GM19438 (cell line): ENCODE data around the gene NDUFB10.
A peak's percentile ranks its signal among the peaks of the same experiment; 100 is the strongest.
"Not testable (repeated sequence)": the region's sequence is repeated elsewhere in the genome, so short reads cannot be mapped to it uniquely, and the experiment has no call there.

Experiments used
- ATAC-seq: cut with Tn5 transposase; IDR thresholded peaks from one replicate; pipeline ENCODE4 v1.9.1; 2021; ENCODE audit warnings: low read depth; ENCODE audit not compliant: unreplicated experiment

Gene NDUFB10

DNA sequence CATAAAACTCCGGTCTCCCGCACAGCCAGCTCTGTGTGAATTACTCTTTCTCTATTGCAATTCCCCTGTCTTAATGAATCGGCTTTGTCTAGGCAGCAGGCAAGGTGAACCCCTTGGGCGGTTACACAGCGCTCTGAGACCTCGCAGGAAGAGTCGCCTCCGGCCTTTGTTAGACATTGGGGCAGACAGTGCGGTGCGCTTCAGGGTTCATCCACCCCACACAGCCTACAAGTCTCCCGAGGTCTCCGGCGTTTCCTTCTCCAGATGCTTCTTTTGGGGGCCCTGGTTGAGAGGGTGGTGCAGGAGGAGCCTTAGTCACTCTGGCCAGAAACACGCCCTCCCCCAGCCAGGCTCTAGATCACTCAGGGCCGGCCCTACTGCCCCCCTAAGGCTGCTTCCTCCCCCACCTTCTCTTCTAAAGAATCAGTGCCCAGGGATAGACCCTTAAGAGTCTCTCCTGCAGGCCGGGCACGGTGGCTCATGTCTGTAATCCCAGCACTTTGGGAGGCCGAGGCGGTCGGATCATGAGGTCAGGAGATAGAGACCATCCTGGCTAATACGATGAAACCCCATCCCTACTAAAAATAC lies 14.6 kb upstream of the NDUFB10 start:
- no peak for ATAC-seq

DNA sequence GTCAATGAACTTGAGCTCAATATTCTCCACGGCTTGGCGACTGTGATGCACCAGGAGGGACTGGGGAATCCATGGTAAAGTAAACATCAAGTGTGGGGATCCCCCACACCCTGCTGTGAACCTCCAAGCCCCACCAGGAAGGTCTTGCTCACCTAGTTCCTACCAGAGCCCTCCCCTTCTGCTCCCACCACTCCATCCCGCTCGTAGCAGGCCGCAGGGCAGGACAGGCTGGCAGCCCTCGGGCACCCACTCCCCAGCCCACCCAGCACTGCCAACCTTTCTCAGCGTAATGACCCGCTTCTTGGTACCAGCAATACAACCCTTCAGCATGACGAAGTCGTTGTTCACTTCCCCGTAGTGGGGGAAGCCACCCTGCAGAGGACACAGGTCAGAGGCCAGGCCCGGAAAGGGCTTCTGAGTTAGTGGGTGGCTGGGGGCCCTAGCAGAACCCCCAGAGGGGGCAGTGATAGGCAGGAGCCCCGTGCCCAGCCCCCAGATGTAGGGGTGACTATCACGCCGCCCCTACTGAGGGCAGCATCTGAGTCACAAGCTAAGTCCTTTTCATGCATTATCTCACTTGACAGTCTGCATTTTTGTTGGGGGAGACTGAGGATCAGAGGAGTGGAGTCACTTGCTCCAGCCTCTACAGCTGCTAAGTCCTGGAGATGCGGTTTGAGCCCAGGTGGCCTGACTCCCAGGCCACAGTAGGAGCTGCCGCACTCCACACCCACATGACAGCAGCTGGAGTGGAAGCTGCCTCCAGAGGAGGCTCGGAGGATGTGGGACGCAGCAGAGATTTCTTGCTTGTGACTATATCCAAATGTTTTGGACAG lies 13.6 kb upstream of the NDUFB10 start:
- ATAC-seq = no peak

- ATAC-seq = no peak
Measured at GRCh38 chr16:1946495-1947368, 12.6 kb upstream of the NDUFB10 start.

- no peak for ATAC-seq
Measured at GRCh38 chr16:1947369-1947670, 12.0 kb upstream of the NDUFB10 start.

GRCh38 chr16:1949507-1949906 lies 9.8 kb upstream of the NDUFB10 start:
- no peak for ATAC-seq

- no peak for ATAC-seq
Measured at GRCh38 chr16:1950047-1950446, 9.3 kb upstream of the NDUFB10 start.

- ATAC-seq = no peak
Measured at GRCh38 chr16:1950559-1950958, 8.8 kb upstream of the NDUFB10 start.

GRCh38 chr16:1953734-1954133 lies 5.6 kb upstream of the NDUFB10 start:
- ATAC-seq = no peak

DNA sequence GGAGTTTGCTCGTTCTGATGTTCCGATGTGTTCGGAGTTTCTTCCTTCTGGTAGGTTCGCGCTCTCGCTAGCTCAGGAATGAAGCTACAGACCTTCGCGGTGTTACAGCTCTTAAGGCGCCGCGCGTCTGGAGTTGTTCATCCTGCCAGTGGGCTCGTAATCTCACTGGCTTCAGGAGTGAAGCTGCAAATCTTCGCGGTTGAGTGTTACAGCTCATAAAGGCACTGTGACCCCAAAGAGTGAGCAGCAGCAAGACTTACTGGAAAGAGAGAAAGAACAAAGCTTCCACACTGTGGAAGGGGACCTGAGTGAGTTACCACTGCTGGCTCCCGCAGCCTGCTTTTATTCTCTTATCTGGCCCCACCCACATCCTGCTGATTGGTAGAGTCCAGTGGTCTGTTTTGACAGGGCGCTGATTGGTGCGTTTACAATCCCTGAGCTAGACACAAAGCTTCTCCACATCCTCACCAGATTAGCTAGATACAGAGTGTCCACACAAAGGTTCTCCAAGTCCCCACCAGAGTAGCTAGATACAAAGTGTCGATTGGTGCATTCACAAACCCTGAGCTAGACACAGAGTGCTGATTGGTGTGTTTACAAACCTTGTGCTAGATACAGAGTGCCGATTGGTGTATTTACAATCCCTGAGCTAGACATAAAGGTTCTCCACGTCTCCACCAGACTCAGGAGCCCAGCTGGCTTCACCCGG lies 1.8 kb upstream of the NDUFB10 start:
- not testable (repeated sequence) for ATAC-seq

DNA sequence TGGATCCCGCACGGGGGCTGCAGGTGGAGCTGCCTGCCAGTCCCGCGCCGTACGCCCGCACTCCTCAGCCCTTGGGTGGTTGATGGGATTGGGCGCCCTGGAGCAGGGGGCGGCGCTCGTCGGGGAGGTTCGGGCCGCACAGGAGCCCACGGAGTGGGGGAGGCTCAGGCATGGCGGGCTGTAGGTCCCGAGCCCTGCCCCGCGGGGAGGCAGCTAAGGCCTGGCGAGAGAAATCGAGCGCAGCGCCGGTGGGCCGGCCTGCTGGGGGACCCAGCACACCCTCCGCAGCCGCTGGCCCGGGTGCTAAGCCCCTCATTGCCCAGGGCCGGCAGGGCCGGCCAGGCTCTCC lies 1.2 kb upstream of the NDUFB10 start:
- not testable (repeated sequence) for ATAC-seq

- ATAC-seq = no peak
Measured at GRCh38 chr16:1958715-1959268, 546 bp upstream of the NDUFB10 start.

DNA sequence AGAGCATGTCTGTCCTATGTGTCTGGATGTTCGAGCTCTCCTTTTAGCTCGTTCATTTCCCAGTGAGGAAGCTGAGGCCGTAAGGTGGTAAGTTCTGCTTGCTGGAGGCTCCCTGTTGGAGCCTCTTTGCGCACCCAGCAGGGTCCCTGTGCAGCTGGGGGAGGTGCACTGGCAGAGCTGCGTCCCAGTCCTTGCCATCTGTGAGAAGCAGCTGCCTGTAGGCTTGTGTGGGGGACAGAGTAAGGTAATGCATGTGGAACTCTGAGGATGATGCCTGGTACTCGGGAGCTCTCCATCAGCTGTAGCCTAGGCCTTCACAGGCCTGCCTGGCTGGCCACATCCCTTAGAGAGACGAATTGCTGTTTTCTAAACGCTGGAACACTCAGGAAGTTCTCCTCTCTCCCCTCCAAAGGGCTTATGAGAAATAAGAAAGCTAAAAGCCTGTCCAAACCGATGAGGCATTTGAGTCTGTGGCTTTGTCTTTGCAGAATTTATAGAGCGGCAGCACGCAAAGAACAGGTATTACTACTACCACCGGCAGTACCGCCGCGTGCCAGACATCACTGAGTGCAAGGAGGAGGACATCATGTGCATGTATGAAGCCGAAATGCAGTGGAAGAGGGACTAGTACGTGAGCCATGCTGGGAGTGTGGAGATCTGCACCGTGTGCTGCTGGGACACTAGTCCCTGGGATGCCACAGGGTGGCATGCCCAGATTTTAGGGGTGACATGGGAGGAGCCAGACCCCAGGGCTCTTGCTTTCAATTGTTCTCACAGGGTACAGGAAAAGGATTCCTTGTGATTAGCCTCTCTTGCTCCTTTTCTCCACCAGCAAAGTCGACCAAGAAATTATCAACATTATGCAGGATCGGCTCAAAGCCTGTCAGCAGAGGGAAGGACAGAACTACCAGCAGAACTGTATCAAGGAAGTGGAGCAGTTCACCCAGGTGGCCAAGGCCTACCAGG lies 1.6 kb downstream of the NDUFB10 start:
- ATAC-seq = no peak

GRCh38 chr16:1961651-1962067 lies 2.3 kb downstream of the NDUFB10 start:
- no peak for ATAC-seq

GRCh38 chr16:1962161-1963153 lies 3.1 kb downstream of the NDUFB10 start:
- ATAC-seq = not testable (repeated sequence)

DNA sequence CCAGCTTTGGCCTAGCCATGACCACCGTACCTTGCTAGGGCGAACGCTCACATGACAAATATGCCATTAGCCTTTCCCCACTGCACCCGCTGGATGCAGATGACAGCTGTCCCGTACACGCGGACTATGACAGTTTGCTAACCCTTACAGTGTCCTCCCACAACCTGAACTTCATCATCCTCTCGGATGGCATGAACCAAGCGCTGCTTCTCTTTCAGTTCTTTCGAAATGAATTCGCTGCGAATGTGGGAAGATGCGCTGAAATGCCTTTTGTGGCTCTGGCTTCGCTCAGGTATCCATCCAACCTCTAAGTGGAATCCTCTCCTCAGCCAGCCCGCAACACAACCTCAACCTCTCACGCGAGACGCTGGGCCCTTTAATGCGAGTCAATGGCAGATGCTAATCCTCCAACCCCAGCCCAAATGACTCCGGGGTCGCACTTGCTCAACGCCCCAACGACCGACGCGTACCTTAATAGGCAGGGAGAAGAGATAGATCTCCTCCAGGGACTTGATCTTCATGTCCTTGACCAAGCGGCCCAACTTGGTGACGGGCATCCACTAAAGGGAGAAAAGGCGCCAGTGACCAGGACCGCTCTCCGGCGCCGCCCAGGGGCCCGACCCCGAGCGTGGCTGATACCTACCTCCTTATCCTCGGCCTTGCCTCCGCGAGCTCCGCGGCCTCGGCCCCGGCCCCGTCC lies 4.6 kb downstream of the NDUFB10 start:
- no peak for ATAC-seq

DNA sequence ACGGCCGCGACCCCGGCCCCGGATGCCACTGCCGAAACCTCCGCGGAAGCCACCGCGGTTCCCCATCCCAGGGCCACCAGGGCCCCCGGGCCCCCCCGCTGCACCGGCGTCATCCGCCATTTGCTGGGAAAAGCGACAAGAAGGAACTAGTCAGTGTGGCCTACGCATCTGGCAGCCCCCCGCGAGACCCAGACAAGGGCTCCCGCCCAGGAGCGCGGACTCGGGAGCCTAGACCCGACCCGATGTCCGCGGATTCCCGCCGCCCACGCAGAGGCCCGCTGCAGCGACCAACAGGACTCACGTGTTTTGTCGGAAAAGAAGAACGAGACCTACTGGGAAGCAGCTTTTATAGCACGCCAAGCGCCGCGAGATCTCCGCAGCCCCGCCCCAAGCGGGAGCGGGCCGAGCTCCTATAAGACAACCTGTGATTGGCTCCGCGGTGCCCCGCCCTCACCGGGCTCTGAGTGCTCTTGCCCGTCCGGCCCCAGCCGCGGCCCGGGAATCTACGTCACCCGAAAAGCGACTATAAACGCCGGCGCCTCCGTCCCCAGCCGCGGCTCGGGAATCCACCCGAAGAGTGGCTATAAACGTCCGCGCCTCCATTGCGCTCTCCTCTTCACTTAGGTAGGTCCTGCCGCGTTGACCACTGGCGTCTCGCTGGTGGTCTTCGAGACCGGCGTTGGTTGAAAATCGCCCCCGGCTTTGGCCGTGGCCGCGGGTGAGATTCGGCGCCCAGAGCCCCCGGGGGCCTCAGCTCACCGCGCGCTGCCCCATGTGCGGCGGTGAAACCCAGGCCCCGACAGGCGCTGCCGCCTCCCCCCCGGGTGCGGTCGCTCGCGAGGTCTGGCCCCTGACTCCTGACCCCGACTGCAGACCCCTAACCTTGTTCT lies 5.4 kb downstream of the NDUFB10 start, which contains the start of gene RPS2:
RPS2 (minus strand) TSS at position 321 of the 890 bp plus-strand sequence; CDS start at position 120, 201 bp downstream.
- ATAC-seq = peak; percentile 66
